ENCODE data around the gene NRSN2.

NRSN2 gene

GRCh38 chr20:346640-347316, at the start of gene NRSN2:
NRSN2 (plus strand) TSS chr20:347111; CDS start chr20:349644, 2,533 bp downstream.
- DNase-seq: peak; percentile 21 to 75

GRCh38 chr20:297925-298775, 48.8 kb upstream of the NRSN2 start:
- peak; percentile 27 to 40 for DNase-seq

GRCh38 chr20:298776-299391, 48.0 kb upstream of the NRSN2 start:
- DNase-seq: no peak

GRCh38 chr20:300345-300990, 46.4 kb upstream of the NRSN2 start:
- no peak for DNase-seq

- no peak for DNase-seq
Measured at GRCh38 chr20:301886-302848, 44.7 kb upstream of the NRSN2 start.

GRCh38 chr20:305745-306144, 41.2 kb upstream of the NRSN2 start:
- no peak for DNase-seq

GRCh38 chr20:308427-309038, 38.4 kb upstream of the NRSN2 start:
- DNase-seq: no peak

- no peak for DNase-seq
Measured at GRCh38 chr20:309306-309840, 37.5 kb upstream of the NRSN2 start.

GRCh38 chr20:309841-310644, 36.9 kb upstream of the NRSN2 start:
- peak; percentile 97 to 99 for DNase-seq

GRCh38 chr20:310645-311044, 36.3 kb upstream of the NRSN2 start:
- no peak for DNase-seq

DNA sequence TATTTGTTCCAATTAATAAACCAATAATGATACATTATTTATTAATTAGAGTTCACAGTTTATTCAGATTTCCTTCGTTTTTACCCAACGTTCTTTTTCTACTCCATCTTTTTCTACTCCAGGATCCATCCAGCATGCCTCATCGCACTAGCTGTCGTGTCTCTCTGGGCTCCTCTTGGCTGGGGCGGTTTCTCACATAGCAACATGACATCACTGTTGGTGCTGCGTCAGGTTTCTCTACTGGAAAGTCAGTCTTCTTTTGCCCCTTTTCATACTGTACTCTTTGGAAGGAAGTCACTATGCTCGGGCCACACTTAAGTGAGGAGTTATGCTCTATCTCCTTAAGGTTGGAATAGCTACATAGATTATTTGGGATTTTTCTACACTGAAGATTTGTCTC, 35.3 kb upstream of the NRSN2 start:
- DNase-seq: no peak

- DNase-seq: no peak
Measured at GRCh38 chr20:312067-312466, 34.8 kb upstream of the NRSN2 start.

DNA sequence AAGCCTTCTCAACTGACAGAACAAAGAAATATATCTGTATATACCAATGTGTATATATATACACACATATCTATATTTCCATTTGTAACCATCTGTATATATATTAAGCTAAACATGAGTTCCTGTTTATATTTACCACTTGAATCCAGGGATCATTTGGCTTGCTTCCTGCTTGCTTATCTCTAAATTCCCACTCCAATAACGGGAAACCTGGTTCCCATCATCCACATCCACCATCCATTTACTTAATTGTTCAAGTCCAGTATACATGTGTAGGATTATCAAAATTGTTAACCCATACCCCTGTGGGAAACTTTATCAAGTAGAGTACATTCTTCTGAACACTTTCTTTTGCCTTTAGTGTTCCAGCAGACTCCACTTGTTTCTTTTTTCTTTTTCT, 34.0 kb upstream of the NRSN2 start:
- DNase-seq: no peak

GRCh38 chr20:313402-313801, 33.5 kb upstream of the NRSN2 start:
- DNase-seq: no peak

- no peak for DNase-seq
Measured at GRCh38 chr20:313948-314347, 33.0 kb upstream of the NRSN2 start.

DNA sequence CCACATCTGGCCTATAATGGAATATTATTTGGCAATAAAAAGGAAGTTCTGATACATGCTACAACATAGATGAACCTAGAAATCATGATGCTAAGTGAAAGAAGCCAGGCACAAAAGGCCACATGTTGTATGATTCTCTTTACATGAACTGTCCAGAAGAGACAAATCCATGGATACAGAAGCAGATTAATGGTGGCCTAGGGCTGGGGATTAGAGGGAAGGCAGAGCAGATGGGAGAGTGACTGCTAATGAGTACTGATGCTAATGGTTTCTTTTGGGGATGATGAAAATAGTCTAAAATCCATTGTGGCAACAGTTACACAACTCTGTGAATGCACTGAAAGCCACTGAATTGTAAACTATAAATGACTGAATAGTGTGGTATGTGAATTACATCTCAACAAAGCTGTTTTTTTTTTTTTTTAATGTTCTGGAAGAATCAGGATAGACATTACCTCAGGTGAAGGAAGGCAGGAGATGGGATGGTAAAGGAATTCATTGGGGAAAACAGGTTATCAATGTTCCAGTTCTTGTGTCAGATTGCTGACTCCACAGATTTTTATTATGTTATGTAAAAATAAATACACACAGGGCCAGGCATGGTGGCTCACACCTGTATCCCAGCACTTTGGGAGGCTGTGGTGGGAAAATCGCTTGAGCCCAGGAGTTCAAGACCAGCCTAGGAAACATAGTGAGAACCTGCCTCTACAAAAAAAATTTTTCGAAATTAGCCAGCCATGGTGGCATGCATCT, 30.4 kb upstream of the NRSN2 start:
- DNase-seq: no peak

- DNase-seq: peak; percentile 93 to 94
Measured at GRCh38 chr20:324177-325044, 22.5 kb upstream of the NRSN2 start.

DNA sequence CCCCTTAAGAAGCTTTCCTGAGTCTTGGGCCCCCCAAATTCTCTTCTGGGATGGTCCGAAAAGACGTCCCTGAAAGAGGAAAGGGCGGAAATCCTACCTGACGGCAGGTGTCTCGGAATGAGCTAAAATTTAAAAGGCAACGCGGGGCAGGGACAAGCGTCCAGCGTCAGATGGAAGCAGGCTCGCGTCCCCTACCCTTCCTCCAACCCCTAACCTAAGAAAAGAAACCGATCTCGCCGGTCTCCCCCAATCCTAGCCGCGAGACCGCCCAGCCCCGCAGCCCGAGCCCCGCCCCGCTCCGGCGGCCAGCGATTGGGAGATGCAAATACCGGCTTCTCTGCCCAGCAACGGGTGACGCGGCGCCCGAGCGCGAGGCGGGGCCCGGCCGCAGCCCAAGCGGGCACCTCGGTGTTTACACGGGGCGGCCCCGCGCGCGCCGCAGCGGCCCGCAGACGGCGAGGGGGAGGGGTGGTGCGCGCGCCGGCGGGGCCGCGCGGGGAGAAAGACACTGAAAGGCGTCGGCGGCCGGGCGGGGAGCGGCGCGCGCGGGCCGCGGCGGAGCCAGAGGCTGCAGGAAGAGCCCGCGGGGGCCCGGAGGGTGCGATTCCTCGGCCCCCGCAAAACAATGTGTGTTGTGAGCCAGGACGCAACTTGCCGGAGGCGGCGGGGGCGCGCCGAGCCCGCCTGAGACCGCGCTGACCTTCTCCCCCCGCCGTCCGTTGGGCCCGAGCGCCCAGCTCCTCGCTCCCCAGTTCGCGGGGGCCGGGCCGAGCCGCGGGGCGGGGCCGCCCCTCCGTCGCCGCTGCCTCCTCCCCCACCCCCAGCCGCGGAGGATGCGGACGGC, 21.6 kb upstream of the NRSN2 start, which contains the start of gene SOX12:
Gene SOX12 (plus strand): TSS at position 508 of the 844 bp plus-strand sequence. CDS start 373 bp downstream, outside the sequence.
- DNase-seq: peak; percentile 74 to 96
